PC-9 (cell line): ENCODE data around the gene NFYC.

Experiments
- CTCF ChIP-seq: fragments of 200-600 bp; sonication (generic); conservative IDR thresholded peaks from 2 replicates; pipeline ENCODE4 v1.6.1; 2017; ENCODE audit warnings: mixed run types, antibody characterized with exemption, mild to moderate bottlenecking, moderate library complexity
- EZH2 ChIP-seq: fragments of 200-600 bp; sonication (generic); IDR thresholded peaks from 2 replicates; pipeline ENCODE4 v1.8.0; 2017; ENCODE audit warnings: antibody characterized with exemption, low read depth

- TF ChIP-seq CTCF: no peak
- no peak for TF ChIP-seq EZH2
Measured at GRCh38 chr1:40818264-40818961, 126.9 kb downstream of the NFYC start.
